ENCODE results near the gene APBA2. TPM values are rescaled to one million over a fixed set of nuclear protein-coding genes. Genes with fewer than 3 reads are reported as not detected.

APBA2 gene
- total RNA-seq, 4 donors from 2014 or later, result 1.1 to 2.4 (median 1.3) TPM

DNA sequence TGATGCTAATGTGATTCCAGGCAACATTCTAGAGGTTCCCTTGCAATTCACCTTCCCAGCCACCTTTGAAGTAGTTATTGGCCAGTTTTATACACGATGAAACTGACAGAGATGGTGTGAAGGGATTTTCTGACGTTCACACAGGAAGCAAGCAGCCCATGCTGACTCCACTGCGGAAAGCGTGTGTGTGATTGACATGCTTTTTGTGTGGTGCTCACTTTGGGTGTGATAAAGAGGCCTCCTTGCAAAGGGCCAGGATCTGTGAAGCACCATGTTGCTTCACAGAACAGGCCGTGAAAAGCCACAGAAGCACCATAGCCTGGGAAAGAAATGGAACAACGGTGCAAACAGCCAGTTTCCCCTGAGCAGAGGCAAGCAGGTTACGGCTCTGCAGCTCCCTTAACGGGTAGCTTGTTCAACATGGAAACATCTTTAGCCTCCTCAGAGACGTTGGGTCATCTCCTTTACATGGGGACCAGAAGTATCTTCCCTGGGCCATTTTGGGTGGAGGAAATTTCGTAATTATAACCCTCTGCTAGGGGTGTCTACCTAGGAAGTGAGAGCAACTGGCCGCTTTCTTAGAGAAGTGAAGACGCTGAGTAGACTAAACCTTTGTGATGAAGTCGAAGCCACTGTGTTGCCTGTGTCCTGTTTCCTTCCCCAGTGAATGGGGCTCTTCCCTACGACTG, 108.5 kb downstream of the APBA2 start:
- TF ChIP-seq, protein P1, sequence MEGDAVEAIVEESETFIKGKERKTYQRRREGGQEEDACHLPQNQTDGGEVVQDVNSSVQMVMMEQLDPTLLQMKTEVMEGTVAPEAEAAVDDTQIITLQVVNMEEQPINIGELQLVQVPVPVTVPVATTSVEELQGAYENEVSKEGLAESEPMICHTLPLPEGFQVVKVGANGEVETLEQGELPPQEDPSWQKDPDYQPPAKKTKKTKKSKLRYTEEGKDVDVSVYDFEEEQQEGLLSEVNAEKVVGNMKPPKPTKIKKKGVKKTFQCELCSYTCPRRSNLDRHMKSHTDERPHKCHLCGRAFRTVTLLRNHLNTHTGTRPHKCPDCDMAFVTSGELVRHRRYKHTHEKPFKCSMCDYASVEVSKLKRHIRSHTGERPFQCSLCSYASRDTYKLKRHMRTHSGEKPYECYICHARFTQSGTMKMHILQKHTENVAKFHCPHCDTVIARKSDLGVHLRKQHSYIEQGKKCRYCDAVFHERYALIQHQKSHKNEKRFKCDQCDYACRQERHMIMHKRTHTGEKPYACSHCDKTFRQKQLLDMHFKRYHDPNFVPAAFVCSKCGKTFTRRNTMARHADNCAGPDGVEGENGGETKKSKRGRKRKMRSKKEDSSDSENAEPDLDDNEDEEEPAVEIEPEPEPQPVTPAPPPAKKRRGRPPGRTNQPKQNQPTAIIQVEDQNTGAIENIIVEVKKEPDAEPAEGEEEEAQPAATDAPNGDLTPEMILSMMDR (IDR thresholded peaks at IDR 0.05; ENCODE audit: low read depth), result no peak

DNA sequence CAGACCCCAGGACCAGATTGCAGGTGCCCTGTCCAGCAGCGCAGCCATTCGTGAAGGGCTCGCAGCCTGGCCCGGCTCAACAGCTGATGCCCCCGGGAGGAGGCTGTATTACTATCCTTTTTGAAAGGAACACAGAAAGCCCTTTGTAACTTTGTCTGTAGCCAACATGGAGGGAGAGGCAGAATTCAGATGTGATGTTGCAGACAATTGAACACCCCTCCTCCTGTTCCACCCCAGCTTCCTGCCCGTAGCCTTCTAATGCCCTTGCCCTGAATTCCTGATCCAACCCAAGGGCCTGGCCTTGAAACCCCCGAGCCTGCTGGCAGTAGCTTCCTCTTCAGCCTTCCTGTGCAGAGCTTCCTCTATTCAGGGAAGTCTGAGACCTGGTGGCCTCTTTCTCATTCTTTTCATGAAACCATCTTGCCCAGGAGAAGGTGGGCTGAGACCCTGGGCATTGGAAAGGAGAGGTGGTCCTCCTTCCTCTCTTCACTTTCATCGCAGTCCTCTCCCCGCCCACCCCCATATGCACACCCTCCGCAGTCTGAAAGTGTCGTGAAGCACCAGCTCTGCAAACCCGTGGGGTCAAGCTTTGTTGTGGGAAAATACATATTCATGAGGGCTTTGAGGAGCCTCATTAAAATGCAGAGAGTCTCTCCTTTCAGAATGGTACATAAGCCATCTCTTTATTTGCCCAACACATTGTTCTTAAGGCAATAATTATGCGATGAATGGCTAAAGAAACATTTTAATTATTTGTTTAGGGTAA, 109.2 kb downstream of the APBA2 start:
- TF ChIP-seq, protein P1 (IDR thresholded peaks at IDR 0.05; ENCODE audit: low read depth), result no peak

GRCh38 chr15:28995705-28996104, 109.9 kb downstream of the APBA2 start:
- TF ChIP-seq, protein P1 (IDR thresholded peaks at IDR 0.05; ENCODE audit: low read depth), result no peak

DNA sequence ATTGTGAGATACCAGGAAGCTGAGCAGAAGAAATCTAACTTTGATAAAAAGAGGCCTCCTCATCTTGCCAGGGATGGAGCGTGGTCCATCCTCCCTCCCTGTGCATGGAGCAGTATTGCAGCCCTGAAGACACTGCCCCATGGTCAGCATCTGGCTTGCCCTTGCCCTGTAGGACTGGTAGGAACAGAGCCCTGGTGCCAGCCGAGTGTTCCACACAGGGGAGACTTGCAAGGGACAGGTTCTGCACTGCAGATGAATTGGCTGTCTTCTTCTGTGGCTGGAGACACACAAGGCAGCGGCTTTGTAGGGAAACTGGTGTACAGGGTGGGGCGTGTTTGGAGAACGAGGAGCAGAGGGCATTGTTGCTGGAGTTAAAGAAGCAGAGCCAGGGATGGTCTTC, 110.5 kb downstream of the APBA2 start:
- TF ChIP-seq, protein P1 (IDR thresholded peaks at IDR 0.05; ENCODE audit: low read depth), result no peak

GRCh38 chr15:28996953-28997352, 111.2 kb downstream of the APBA2 start:
- TF ChIP-seq, protein P1 (IDR thresholded peaks at IDR 0.05; ENCODE audit: low read depth), result no peak

GRCh38 chr15:28997791-28998190, 112.0 kb downstream of the APBA2 start:
- TF ChIP-seq, protein P1 (IDR thresholded peaks at IDR 0.05; ENCODE audit: low read depth), result no peak

- TF ChIP-seq, protein P1 (IDR thresholded peaks at IDR 0.05; ENCODE audit: low read depth), result no peak
Measured at GRCh38 chr15:28998511-28998910, 112.7 kb downstream of the APBA2 start.

All from subcutaneous adipose tissue (tissue), 4 donors.